T-cell (primary cell): ENCODE results near the gene BMP10. TPM values are rescaled to one million over a fixed set of nuclear protein-coding genes. Genes with fewer than 3 reads are reported as not detected.

Experiments
- ATAC-seq, 4 experiments: fragments of 200-7000 bp in 3 of 4; fragments of 150-1000 bp in 1 of 4; cut with Tn5 transposase; replicated peaks in 1 of 4; 1 replicate in 3 of 4; 2 replicates in 1 of 4; pipeline ENCODE4 v1.10.0; 2021; ENCODE audit warnings: moderate library complexity in 3 of 4, mild to moderate bottlenecking in 2 of 4, moderate number of reproducible peaks in 1 of 4
- CTCF ChIA-PET, 2 donors: fragments of 300-600 bp; sonication (Branson Sonifier 250); formaldehyde crosslinking; loops; one replicate each; lab custom pipeline; 2022; ENCODE audit warnings: antibody characterized with exemption in 2 of 2; lab: Charles Lee
- POLR2A ChIA-PET, 2 donors: fragments of 300-600 bp; sonication (Branson Sonifier 250); formaldehyde crosslinking; loops; one replicate each; lab custom pipeline; 2022; ENCODE audit warnings: antibody characterized with exemption in 2 of 2; lab: Charles Lee
- DNase-seq, 35 experiments: peaks; one replicate each; pipeline versions ENCODE4 v3.0.0 to v3.0.0-alpha.2; 2013 to 2023
- H3K27ac ChIP-seq: one replicate; pipeline ENCODE4 v1.5.1; 2013; ENCODE audit warnings: low read length
- H3K27me3 ChIP-seq, 2 experiments: replicated peaks in 1 of 2; 1 replicate in 1 of 2; 2 replicates in 1 of 2; pipeline versions ENCODE4 v1.6.1 to v1.7.0; 2013; ENCODE audit warnings: low read length in 1 of 2, mixed read lengths in 1 of 2; ENCODE audit not compliant: control insufficient read depth in 2 of 2, insufficient read depth in 2 of 2; ENCODE audit errors: extremely low read depth in 1 of 2
- H3K36me3 ChIP-seq, 2 donors: 1 replicate in 1 of 2; 2 replicates in 1 of 2; pipeline versions ENCODE4 v1.6.1 to v1.7.0; 2013; ENCODE audit warnings: low read length in 1 of 2; ENCODE audit not compliant: control insufficient read depth in 2 of 2, insufficient read depth in 1 of 2; ENCODE audit errors: extremely low read depth in 1 of 2
- H3K4me1 ChIP-seq, 2 experiments: 1 replicate in 1 of 2; 2 replicates in 1 of 2; pipeline versions ENCODE4 v1.6.1 to v1.7.0; 2013; ENCODE audit warnings: low read length in 2 of 2, mixed read lengths in 1 of 2; ENCODE audit not compliant: insufficient read depth in 2 of 2, control insufficient read depth in 1 of 2; ENCODE audit errors: extremely low read depth in 1 of 2
- H3K4me3 ChIP-seq, 2 donors: 1 replicate in 1 of 2; 2 replicates in 1 of 2; pipeline versions ENCODE4 v1.5.1 to v1.7.0; 2013; ENCODE audit warnings: mild to moderate bottlenecking in 2 of 2, low read length in 1 of 2, moderate library complexity in 1 of 2; ENCODE audit not compliant: control insufficient read depth in 1 of 2; ENCODE audit errors: extremely low read depth in 1 of 2
- H3K9me3 ChIP-seq: 2 replicates; pipeline ENCODE4 v1.7.0; 2013
- H3K27ac Mint-ChIP-seq, 2 donors: one replicate each; pipeline ENCODE4 v1.8.0; 2020 to 2021; ENCODE audit warnings: mild to moderate bottlenecking in 2 of 2, mixed read lengths in 2 of 2
- H3K27me3 Mint-ChIP-seq, 2 donors: one replicate each; pipeline ENCODE4 v1.8.0; 2021 to 2022; ENCODE audit warnings: mixed read lengths in 2 of 2
- H3K36me3 Mint-ChIP-seq: one replicate; pipeline ENCODE4 v1.8.0; 2021; ENCODE audit warnings: mixed read lengths
- H3K4me1 Mint-ChIP-seq, 3 donors: one replicate each; pipeline ENCODE4 v1.8.0; 2020 to 2022; ENCODE audit warnings: mixed read lengths in 3 of 3, mild to moderate bottlenecking in 1 of 3
- H3K4me3 Mint-ChIP-seq, 3 donors: one replicate each; pipeline ENCODE4 v1.8.0; 2020 to 2022; ENCODE audit warnings: mild to moderate bottlenecking in 3 of 3, mixed read lengths in 3 of 3, moderate library complexity in 3 of 3
- H3K9me3 Mint-ChIP-seq, 3 donors: one replicate each; pipeline ENCODE4 v1.8.0; 2020 to 2022; ENCODE audit warnings: mixed read lengths in 3 of 3
- WGBS: methylation state at CpG from one replicate; pipeline ENCODE4 v1.1.5; 2013; ENCODE audit warnings: missing lambda C conversion rate; ENCODE audit not compliant: insufficient coverage; 5-methylcytosine and 5-hydroxymethylcytosine counted together
- total RNA-seq, 35 experiments: library from RNA in 6 of 35; stranded (reverse) in 6 of 35; fragments of 120-200 nt in 1 of 35; gene quantifications; one replicate each; pipeline versions ENCODE4 v1.2.1 to v1.2.4 and lab custom pipeline; 2013 to 2026

BMP10 gene
- total RNA-seq, 5 donors from 2014 or later (not counting 1 experiment from before 2014, with no cell fraction given) = not detected

- ChIA-PET CTCF (interaction anchor here (0.5 to 2.4 kb wide), 27 partner anchors 17 to 445 kb away, joined by 3 to 18 read pairs (median 4); partner anchors contain the start of genes ARHGAP25 (in 1 of the 2) and FBXO48 (in 1 of the 2)), POLR2A (interaction anchor here (0.6 to 1.1 kb wide), 3 partner anchors 78 to 174 kb away, joined by 3 read pairs; partner anchors contain the start of gene ARHGAP25 (in 1 of the 2))
- Histone ChIP-seq H3K9me3 (no peaks in the 10 kb centered on the region), H3K27ac (peak overlapping the region; percentile 79), H3K4me3 (no peak overlapping the region), H3K4me1 (peaks cover 27 to 49% of the 10 kb centered on the region in 2 experiments), H3K27me3 (no peaks in the 10 kb centered on the region), H3K36me3 (no peaks in the 10 kb centered on the region)
- peak; percentile 96 to 98 (median 97) for ATAC-seq
- WGBS = 0% methylated on average over 4 of the region's 5 CpGs
- Mint-ChIP-seq H3K27ac (peak overlapping the region; percentile 94 to 95), H3K4me1 (peaks cover 33 to 41% (median 36%) of the 10 kb centered on the region in 3 donors), H3K27me3 (no peaks in the 10 kb centered on the region), H3K36me3 (no peaks in the 10 kb centered on the region), H3K4me3 (peak overlapping the region in 2 of 3 donors; percentile 11 to 63), H3K9me3 (no peaks in the 10 kb centered on the region)
- peak; percentile 68 to 91 (median 82) for DNase-seq
Observed at GRCh38 chr2:68908392-68908970, 37.3 kb upstream of the BMP10 start.

GRCh38 chr2:68907920-68908253, 36.7 kb upstream of the BMP10 start:
- ChIA-PET CTCF (interaction anchor here (0.5 to 2.4 kb wide), 25 partner anchors 18 to 444 kb away, joined by 3 to 18 read pairs (median 4); partner anchors contain the start of genes ARHGAP25 (in 2 of the 2) and FBXO48 (in 1 of the 2)), POLR2A (interaction anchor here (0.6 to 1.1 kb wide), 5 partner anchors 17 to 441 kb away, joined by 3 read pairs; partner anchors contain the start of genes APLF (in 1 of the 2) and FBXO48 (in 1 of the 2))
- Mint-ChIP-seq H3K27ac (peak overlapping the region; percentile 94 to 95), H3K4me1 (peaks cover 33 to 41% (median 36%) of the 10 kb centered on the region in 3 donors), H3K4me3 (peak overlapping the region in 2 of 3 donors; percentile 11 to 63), H3K36me3 (no peaks in the 10 kb centered on the region), H3K27me3 (no peaks in the 10 kb centered on the region), H3K9me3 (peaks cover 0 to 2% (median 0%) of the 10 kb centered on the region in 3 donors)
- H3K9me3 ChIP-seq = no peaks in the 10 kb centered on the region
- H3K4me1 ChIP-seq = peaks cover 26 to 43% of the 10 kb centered on the region in 2 experiments
- no peaks in the 10 kb centered on the region for H3K36me3 ChIP-seq
- 78% methylated on average over 1 of the region's 4 CpGs for WGBS
- no peak for DNase-seq
- H3K27ac ChIP-seq = peak overlapping the region; percentile 79
- H3K27me3 ChIP-seq = no peaks in the 10 kb centered on the region
- no peak overlapping the region for H3K4me3 ChIP-seq
- peak in 2 of 4 experiments; percentile 4 to 26 for ATAC-seq

DNA sequence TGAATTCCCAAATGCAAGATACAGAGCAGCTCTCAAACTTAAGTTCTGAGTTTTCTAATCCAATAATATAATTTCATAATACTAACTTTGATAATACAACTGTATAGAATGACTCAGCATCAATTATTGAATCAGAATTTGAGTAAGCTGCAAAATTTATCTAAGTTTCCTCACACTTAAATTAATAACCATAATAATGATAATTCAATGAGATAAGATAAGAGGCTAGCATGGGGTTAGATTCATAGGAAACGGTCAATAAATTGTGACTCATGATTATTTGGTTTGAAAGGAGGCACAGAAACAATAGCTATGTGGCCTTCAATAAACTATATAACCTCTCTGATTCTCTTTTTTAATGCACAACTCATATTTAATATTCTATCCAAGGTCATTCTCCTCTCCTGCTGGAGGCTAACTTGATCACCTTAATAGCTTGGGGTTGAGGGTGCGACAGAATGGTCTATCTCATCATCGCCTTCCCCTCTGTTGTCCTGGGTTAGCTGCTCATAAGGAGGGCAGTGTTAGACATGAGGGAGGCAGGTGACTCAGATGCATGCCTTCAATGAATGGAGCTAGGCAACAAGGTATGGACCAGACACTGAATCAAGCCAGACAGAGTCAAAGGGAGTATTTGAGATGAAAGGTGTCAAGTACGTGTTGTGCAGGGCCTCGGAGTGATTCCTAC, 36.2 kb upstream of the BMP10 start:
- WGBS = 93% methylated on average over 2 of the region's 5 CpGs
- CTCF ChIA-PET = interaction anchor here (0.6 to 2.4 kb wide), 24 partner anchors 18 to 746 kb away, joined by 3 to 18 read pairs (median 4); partner anchors contain the start of genes ARHGAP25 (in 1 of the 2) and FBXO48 (in 1 of the 2)
- Histone ChIP-seq H3K36me3 (no peaks in the 10 kb centered on the region), H3K4me1 (peaks cover 21 to 38% of the 10 kb centered on the region in 2 experiments), H3K27ac (peak overlapping the region; percentile 79), H3K27me3 (no peaks in the 10 kb centered on the region), H3K4me3 (no peak overlapping the region), H3K9me3 (no peaks in the 10 kb centered on the region)
- no peaks in the 10 kb centered on the region for H3K27me3 Mint-ChIP-seq
- peak overlapping the region; percentile 94 to 95 for H3K27ac Mint-ChIP-seq
- no peaks in the 10 kb centered on the region for H3K36me3 Mint-ChIP-seq
- ATAC-seq = no peak
- DNase-seq = no peak
- H3K9me3 Mint-ChIP-seq = peaks cover 0 to 7% (median 0%) of the 10 kb centered on the region in 3 donors
- peak overlapping the region in 1 of 3 donors; percentile 63 for H3K4me3 Mint-ChIP-seq
- H3K4me1 Mint-ChIP-seq = peaks cover 33 to 41% (median 36%) of the 10 kb centered on the region in 3 donors
- POLR2A ChIA-PET = interaction anchor here (0.6 to 1.1 kb wide), 6 partner anchors 8 to 440 kb away, joined by 3 to 8 read pairs (median 3); partner anchors contain the start of genes APLF (in 1 of the 2) and FBXO48 (in 1 of the 2)

GRCh38 chr2:68906716-68907115, 35.5 kb upstream of the BMP10 start:
- H3K27me3 ChIP-seq = no peaks in the 10 kb centered on the region
- Mint-ChIP-seq H3K9me3 (peaks cover 0 to 14% (median 4%) of the 10 kb centered on the region in 3 donors), H3K36me3 (no peaks in the 10 kb centered on the region), H3K4me3 (no peak overlapping the region), H3K27ac (peak overlapping the region; percentile 66 to 68), H3K27me3 (no peaks in the 10 kb centered on the region), H3K4me1 (peaks cover 33 to 41% (median 36%) of the 10 kb centered on the region in 3 donors)
- no peak for ATAC-seq
- peaks cover 3% of the 10 kb centered on the region for H3K9me3 ChIP-seq
- POLR2A ChIA-PET = interaction anchor here (0.6 to 1.0 kb wide), 3 partner anchors 9 to 153 kb away, joined by 3 to 8 read pairs (median 3); no protein-coding TSS in a partner anchor
- no peak overlapping the region for H3K27ac ChIP-seq
- peaks cover 21 to 31% of the 10 kb centered on the region in 2 experiments for H3K4me1 ChIP-seq
- H3K4me3 ChIP-seq = no peak overlapping the region
- WGBS = no CpG with 5 or more reads among the region's 3 CpGs
- no peak for DNase-seq
- CTCF ChIA-PET = interaction anchor here (0.6 to 2.4 kb wide), 5 partner anchors 68 to 745 kb away, joined by 3 to 15 read pairs (median 6); no protein-coding TSS in a partner anchor
- no peaks in the 10 kb centered on the region for H3K36me3 ChIP-seq

DNA sequence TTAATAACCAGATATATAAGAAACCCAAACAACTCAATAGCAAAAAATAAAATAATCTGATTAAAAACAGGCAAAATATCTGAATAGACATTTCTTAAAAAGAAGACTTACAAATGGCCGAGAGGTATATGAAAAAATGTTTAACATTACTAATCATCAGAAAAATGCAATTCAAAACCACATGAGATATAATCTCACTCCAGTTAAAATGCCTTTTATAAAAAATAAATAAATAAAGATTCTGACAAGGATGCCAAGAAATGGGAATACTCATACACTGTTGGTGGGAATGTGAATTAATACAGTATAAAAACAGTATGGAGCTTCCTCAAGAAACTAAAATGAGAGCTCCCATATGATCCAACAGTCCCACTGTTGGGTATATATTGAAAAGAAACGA, 33.9 kb upstream of the BMP10 start:
- H3K36me3 Mint-ChIP-seq = no peaks in the 10 kb centered on the region
- peaks cover 0 to 20% (median 9%) of the 10 kb centered on the region in 3 donors for H3K9me3 Mint-ChIP-seq
- peak overlapping the region in 1 of 2 donors; percentile 64 for H3K27ac Mint-ChIP-seq
- DNase-seq (no peak), ATAC-seq (no peak)
- Histone ChIP-seq H3K27me3 (no peaks in the 10 kb centered on the region), H3K9me3 (peaks cover 3% of the 10 kb centered on the region), H3K36me3 (no peaks in the 10 kb centered on the region), H3K27ac (no peak overlapping the region), H3K4me3 (no peak overlapping the region), H3K4me1 (peaks cover 17 to 25% of the 10 kb centered on the region in 2 experiments)
- CTCF ChIA-PET = interaction anchor here in 1 of 2 donors (1.0 kb wide), 1 partner anchor 153 kb away, joined by 3 read pairs; no protein-coding TSS in a partner anchor
- POLR2A ChIA-PET = no interaction called here
- WGBS = no CpG with 5 or more reads among the region's 2 CpGs
- H3K4me1 Mint-ChIP-seq = peaks cover 26 to 37% (median 32%) of the 10 kb centered on the region in 3 donors
- H3K27me3 Mint-ChIP-seq = no peaks in the 10 kb centered on the region
- H3K4me3 Mint-ChIP-seq = no peak overlapping the region

- Histone ChIP-seq H3K4me3 (no peak overlapping the region), H3K36me3 (no peaks in the 10 kb centered on the region), H3K27ac (no peak overlapping the region), H3K9me3 (peaks cover 3% of the 10 kb centered on the region), H3K27me3 (peaks cover 0 to 2% of the 10 kb centered on the region in 2 experiments), H3K4me1 (no peaks in the 10 kb centered on the region)
- ChIA-PET CTCF (interaction anchor here (0.7 kb wide), 2 partner anchors 67 to 438 kb away, joined by 4 to 5 read pairs; no protein-coding TSS in a partner anchor), POLR2A (no interaction called here)
- no peak for ATAC-seq
- H3K27me3 Mint-ChIP-seq = no peaks in the 10 kb centered on the region
- H3K4me1 Mint-ChIP-seq = peaks cover 0 to 6% (median 5%) of the 10 kb centered on the region in 3 donors
- DNase-seq = no peak
- H3K4me3 Mint-ChIP-seq = no peak overlapping the region
- H3K9me3 Mint-ChIP-seq = peaks cover 0 to 20% (median 9%) of the 10 kb centered on the region in 3 donors
- no CpG with 5 or more reads among the region's 1 CpG for WGBS
- H3K36me3 Mint-ChIP-seq = no peaks in the 10 kb centered on the region
- H3K27ac Mint-ChIP-seq = no peak overlapping the region
Observed at GRCh38 chr2:68901561-68901960, 30.4 kb upstream of the BMP10 start.
